ENCODE results near the gene PAPSS1.

The PAPSS1 gene

GRCh38 chr4:107629318-107629717 lies 90.7 kb downstream of the PAPSS1 start:
- DNase-seq (ENCODE audit: low spot score) = no peak

DNA sequence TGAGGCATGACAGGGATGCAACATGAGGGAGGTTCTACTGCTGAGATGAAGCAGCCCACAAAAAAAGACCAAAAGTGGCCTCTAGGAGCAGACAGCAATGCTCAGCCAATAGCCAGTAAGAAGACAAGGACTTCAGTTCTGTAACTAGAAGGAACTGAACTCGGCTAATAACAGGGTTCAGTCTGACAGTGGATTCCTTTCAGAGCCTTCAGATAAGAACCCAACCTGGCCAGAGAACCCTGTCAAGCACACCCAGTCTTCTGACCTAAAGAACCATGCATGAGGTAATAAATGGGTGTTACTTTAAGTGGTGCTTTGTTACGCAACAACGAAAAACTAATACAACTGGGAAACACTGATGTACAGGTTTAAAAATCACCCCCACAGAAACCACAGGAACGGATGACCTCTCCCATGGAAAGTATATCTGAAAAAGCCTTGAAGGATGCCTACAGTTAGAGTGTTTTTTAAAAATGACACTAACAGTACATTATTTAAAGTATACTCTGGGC lies 94.6 kb downstream of the PAPSS1 start:
- DNase-seq (ENCODE audit: low spot score) = no peak

- no peak for DNase-seq (ENCODE audit: low spot score)
Measured at GRCh38 chr4:107624024-107624423, 96.0 kb downstream of the PAPSS1 start.

DNA sequence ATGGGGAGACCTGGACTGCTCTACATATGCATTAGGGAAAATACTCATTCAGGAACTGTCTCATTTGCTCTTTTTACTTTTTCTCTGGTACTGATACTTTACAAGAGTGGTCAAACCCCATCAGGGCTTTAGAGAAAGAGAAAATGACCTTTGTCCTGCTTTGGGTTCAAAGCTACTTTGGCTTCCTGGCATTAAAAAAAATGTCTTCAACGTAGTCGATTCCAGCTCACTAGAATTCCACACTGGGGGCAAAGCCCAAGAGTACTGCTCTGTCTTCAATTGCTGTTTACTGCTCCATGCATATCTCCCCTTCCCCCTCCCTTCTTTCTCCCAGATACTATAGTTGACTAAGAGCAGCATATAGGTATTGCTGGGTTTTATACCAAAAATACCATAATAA lies 98.0 kb downstream of the PAPSS1 start:
- DNase-seq (ENCODE audit: low spot score) = no peak

DNA sequence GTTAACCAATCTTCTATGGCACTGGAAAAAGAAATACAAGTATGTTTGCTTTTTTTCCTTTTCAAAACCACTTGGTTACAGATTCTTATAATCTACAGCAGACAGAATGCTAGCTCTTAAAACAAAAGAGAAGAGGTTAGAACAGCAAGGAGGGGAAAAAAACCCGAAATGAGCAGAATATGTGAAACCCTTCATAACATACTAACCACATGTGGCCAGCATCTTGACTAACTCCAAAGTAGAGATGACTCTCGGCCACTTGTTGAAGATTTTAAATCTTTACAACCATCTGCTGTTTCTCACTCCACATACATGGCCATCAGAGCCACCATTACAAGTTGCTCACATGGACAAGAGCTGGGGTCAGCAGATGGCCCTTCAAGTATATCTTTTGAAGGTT lies 100.3 kb downstream of the PAPSS1 start:
- DNase-seq (ENCODE audit: low spot score) = no peak

GRCh38 chr4:107619066-107619465 lies 101.0 kb downstream of the PAPSS1 start:
- peak; percentile 19 for DNase-seq (ENCODE audit: low spot score)

DNA sequence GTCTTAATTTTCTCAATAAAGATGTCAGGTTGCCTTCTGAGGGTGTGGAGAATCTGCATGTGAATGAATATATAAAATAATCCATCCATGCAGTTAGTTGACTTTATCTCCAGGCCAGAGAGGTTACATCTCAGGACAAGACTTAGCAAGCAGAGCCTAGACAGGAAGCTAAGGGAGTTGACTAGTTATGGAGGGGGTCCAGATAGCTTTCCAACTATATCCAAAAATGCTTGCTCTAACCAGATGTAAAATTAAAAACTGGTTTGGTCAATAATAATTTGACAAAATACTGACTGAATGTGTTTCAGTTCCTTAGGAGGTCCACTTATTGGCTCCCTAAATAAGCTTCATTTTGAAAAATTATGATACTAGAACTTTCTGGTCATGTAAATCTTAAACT lies 101.4 kb downstream of the PAPSS1 start:
- no peak for DNase-seq (ENCODE audit: low spot score)

- peak; percentile 33 for DNase-seq (ENCODE audit: low spot score)
Measured at GRCh38 chr4:107616838-107617389, 103.1 kb downstream of the PAPSS1 start.

- DNase-seq (ENCODE audit: low spot score) = no peak
Measured at GRCh38 chr4:107615809-107616208, 104.2 kb downstream of the PAPSS1 start.

DNA sequence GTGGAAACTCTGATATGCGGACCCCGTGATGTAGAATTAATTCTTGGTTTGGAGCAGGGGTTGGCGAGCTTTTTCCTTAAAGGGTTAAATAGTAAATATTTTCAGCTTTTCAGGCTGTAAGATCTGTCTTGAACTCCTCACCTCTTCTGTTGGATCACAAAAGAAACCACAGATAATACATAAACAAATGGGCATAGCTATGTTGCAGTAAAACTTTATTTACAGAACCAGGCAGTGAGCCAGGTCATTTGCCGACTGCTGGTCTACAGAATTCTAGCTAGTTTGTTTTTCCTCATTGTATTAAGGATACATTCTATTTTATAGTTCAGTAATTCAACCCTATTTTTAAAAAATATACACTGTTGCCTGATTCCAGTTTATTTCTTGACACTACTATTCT lies 116.6 kb downstream of the PAPSS1 start:
- DNase-seq (ENCODE audit: low spot score) = no peak

GRCh38 chr4:107600983-107601382 lies 119.1 kb downstream of the PAPSS1 start:
- no peak for DNase-seq (ENCODE audit: low spot score)

DNA sequence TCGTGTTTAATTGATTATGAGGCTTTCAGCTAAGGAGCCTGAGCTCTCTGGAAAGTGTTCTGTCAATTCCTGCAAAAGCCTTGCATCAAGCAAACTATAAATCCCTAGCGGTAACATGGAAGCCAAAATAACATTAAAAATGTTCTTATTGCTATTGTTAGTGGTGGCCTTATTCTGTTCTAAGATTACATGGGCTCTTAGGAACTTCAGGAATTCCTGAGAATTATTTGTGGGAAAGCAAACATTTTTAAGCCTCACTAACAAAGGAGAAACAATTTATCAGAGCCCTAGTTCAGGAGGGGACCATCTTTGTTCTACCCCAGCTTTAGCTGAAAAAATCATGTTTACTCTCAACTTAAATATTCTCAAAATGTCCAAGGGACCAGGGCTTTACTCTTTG lies 119.6 kb downstream of the PAPSS1 start:
- no peak for DNase-seq (ENCODE audit: low spot score)

DNA sequence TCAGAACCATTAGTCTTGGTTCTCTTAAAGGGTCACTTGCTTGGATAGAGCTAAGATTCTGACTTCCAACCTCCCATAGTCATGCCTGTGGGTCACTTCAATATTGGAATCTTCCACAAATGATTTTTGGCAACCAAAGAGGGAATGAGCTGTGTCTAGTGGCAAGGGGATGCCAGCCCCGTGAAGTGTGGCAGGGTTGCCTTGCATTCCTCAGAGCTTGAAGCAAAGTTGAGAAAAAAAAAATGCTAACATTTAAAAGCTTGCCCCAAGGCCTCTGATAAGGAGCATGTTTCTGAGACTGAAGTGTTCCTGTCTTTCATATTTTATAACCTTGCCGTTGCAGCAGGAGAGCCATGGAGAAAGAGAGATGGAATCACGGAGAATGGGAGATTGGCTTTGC lies 120.2 kb downstream of the PAPSS1 start:
- no peak for DNase-seq (ENCODE audit: low spot score)

GRCh38 chr4:107593230-107593629 lies 126.8 kb downstream of the PAPSS1 start:
- no peak for DNase-seq (ENCODE audit: low spot score)

DNA sequence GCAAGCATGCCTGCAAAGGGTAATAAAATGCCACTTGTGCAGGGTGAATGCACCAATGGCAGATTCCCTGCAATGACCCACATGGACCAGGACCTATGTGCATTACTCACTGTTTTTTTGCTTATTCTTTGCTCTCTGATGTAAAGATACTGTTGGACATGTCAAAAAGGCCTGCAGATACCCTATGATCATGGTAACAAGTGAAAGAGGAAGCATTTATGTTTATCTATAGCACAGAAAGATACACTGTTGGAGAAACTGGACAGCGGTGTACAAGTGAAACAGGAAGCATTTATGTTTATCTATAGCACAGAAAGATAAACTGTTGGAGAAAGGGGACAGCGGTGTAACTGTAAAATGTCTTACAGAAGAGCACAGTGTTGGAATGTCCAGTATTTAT lies 127.5 kb downstream of the PAPSS1 start:
- DNase-seq (ENCODE audit: low spot score) = no peak

DNA sequence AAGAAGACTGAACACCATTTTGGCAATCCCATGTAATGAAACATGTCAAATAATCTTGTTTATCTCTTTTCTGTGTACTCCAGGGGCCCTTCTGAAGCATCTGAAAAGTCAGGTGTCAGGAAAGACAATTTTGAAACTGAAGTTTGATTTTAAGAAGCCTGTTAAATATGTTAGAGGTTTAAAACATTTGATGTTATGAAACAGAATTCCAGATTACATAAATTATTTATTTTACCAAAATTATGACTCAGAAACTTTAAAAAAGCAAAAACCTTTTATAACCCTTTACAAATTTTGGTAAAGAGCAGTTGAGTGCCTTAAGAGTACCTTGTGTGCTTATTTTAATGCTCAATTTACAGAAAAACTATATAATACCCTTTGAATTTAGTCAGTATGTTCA lies 130.8 kb downstream of the PAPSS1 start:
- no peak for DNase-seq (ENCODE audit: low spot score)

GRCh38 chr4:107586371-107586770 lies 133.7 kb downstream of the PAPSS1 start:
- no peak for DNase-seq (ENCODE audit: low spot score)

DNA sequence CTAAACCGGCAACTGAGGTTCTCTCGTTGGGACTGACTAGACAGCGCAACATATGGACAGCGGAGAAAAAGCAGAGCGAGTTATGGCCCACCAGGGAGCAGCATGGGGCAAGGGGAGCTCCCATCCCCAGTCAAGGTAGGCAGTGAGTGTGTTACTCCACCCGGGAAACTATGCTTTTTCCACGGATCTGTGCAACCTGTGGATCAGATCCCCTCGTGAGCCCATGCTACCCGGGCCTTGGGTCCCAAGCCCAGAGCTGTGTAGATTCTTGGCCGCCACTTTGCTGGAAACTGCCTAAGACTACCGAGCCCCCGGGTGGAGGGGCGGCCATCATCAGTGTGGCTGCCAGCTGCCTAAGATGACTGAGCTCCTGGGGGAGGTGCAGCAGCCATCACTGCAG lies 140.9 kb downstream of the PAPSS1 start:
- DNase-seq (ENCODE audit: low spot score) = no peak

DNA sequence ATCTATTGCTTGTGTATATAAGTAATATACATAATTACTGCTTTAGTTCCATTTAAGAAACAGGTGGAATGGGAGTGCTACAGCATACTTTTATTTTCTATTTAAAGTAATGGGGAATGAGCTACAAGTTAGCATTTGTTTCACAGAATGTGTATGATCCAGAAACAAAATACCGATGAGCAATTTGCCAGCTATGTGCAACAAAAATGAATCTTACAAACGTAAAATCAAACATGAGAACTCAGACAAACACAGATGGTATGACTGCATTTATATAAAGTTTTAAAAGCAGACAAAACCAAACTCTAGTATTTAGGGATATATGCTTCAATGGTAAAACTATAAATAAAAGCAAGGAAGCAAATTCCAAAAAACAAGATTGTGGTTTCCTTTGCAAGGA lies 141.7 kb downstream of the PAPSS1 start:
- DNase-seq (ENCODE audit: low spot score) = no peak

- peak; percentile 12 for DNase-seq (ENCODE audit: low spot score)
Measured at GRCh38 chr4:107577743-107578142, 142.3 kb downstream of the PAPSS1 start.

DNA sequence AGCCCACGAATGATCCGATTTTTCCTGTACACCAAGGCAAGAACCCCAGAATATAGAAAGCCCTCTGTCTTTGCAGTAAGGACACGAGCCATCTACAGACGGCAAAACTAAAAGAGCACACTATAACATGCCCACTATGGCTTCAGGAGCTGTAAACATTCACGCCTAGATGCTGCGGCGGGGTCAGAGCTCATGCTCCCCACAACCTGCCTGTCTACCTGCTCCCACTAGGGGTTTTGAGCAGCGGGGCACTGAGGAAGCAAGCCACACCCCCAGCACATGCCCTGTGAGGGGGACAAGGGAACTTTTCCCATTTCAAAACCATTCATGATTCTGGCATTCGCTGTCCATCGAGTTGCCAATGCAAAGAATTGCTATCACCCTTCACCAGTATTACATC lies 144.8 kb downstream of the PAPSS1 start:
- DNase-seq (ENCODE audit: low spot score) = no peak

DNA sequence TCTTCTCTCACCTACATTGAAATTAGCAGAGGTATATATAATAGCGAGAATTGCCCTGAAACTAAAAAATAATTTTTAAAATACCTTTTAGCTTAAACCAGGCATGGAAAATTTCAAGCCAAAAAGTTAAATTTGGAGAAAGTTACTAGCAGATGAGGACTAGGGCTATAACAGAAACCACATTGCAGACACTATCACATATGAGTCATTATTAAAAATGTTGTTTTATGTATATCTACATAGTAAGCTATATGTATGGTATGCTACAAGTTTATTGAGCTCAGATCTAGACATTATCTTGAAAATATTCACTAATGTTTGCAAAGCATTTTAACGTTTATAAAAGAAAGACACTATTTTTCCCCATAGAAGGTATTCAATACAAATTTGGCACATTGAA lies 147.8 kb downstream of the PAPSS1 start:
- DNase-seq (ENCODE audit: low spot score) = no peak

DNA sequence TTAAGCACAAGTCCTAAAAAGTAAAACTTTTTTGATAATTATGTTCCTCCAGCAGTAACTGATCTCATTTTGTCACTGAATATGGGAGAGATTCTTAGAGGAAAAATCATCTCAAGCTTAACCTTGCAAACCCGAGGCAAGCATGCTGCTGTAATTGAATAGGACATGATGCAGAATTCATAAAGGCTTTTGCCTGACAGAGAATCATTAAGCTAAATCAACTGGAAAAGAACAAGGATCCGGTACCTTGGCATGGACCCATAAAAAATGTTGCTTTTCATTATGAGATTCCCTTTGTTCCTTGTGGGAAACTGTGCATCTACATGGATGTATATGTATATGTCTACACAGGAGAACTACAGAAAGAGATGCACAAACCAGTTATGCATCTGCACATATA lies 149.1 kb downstream of the PAPSS1 start:
- DNase-seq (ENCODE audit: low spot score) = no peak

GRCh38 chr4:107564326-107564725 lies 155.7 kb downstream of the PAPSS1 start:
- no peak for DNase-seq (ENCODE audit: low spot score)

Data from LoVo (cell line).